GM23338 (cell line): ENCODE data around the gene FAM200C. TPM values are rescaled to one million over a fixed set of nuclear protein-coding genes. Genes with fewer than 3 reads are reported as not detected.

ENCODE experiments used
- ATAC-seq: fragments of 200-7000 bp; cut with Tn5 transposase; 3 replicates; pipeline ENCODE4 v1.9.1; 2020
- DNase-seq: peaks from one replicate; pipeline ENCODE4 v3.0.0-alpha.2; 2015; ENCODE audit warnings: low spot score
- H2AFZ ChIP-seq: fragments of 200-600 bp; sonication (generic); 2 replicates; pipeline ENCODE4 v1.8.0; 2016; ENCODE audit warnings: antibody characterized with exemption, mild to moderate bottlenecking, moderate library complexity
- H3F3A ChIP-seq: fragments of 200-600 bp; sonication (generic); replicated peaks from 2 replicates; pipeline ENCODE4 v1.8.0; 2017; ENCODE audit warnings: antibody characterized with exemption, mixed run types, low read depth
- H3K27ac ChIP-seq: fragments of 200-600 bp; sonication (generic); 2 replicates; pipeline ENCODE4 v1.6.1; 2016; ENCODE audit warnings: low read depth
- H3K27me3 ChIP-seq: fragments of 200-600 bp; sonication (generic); 2 replicates; pipeline ENCODE4 v1.8.0; 2016; ENCODE audit warnings: mild to moderate bottlenecking, mixed run types, moderate library complexity; ENCODE audit not compliant: insufficient read depth
- H3K36me3 ChIP-seq: fragments of 200-600 bp; sonication (generic); 2 replicates; pipeline ENCODE4 v1.8.0; 2016; ENCODE audit warnings: mild to moderate bottlenecking; ENCODE audit not compliant: insufficient read depth
- H3K4me1 ChIP-seq: fragments of 200-600 bp; sonication (generic); 2 replicates; pipeline ENCODE4 v1.8.0; 2016; ENCODE audit warnings: mild to moderate bottlenecking, moderate library complexity; ENCODE audit not compliant: insufficient read depth
- H3K4me2 ChIP-seq: fragments of 200-600 bp; sonication (generic); 2 replicates; pipeline ENCODE4 v1.7.1; 2017; ENCODE audit warnings: mixed run types
- H3K4me3 ChIP-seq: fragments of 200-600 bp; sonication (generic); 2 replicates; pipeline ENCODE4 v1.6.1; 2016; ENCODE audit warnings: mixed run types
- H3K79me2 ChIP-seq: fragments of 200-600 bp; sonication (generic); replicated peaks from 2 replicates; pipeline ENCODE4 v1.8.0; 2017; ENCODE audit warnings: mild to moderate bottlenecking; ENCODE audit not compliant: insufficient read depth
- H3K9me2 ChIP-seq: fragments of 200-600 bp; sonication (generic); 2 replicates; pipeline ENCODE4 v1.8.0; 2017; ENCODE audit not compliant: insufficient read depth
- H4K20me1 ChIP-seq: fragments of 200-600 bp; sonication (generic); replicated peaks from 2 replicates; pipeline ENCODE4 v1.8.0; 2017; ENCODE audit warnings: mild to moderate bottlenecking; ENCODE audit not compliant: insufficient read depth
- H3K27ac Mint-ChIP-seq: 2 replicates; pipeline ENCODE4 v1.8.0; 2020; ENCODE audit warnings: inconsistent platforms, mild to moderate bottlenecking, moderate library complexity, mixed read lengths
- H3K27me3 Mint-ChIP-seq: 3 replicates; pipeline ENCODE4 v1.8.0; 2022; ENCODE audit warnings: low read depth, mild to moderate bottlenecking, moderate library complexity, mixed read lengths, inconsistent platforms; ENCODE audit not compliant: insufficient read depth, poor library complexity
- H3K36me3 Mint-ChIP-seq: 3 replicates; pipeline ENCODE4 v1.8.0; 2021; ENCODE audit warnings: low read depth, mild to moderate bottlenecking, inconsistent platforms, moderate library complexity, mixed read lengths
- H3K4me1 Mint-ChIP-seq: 3 replicates; pipeline ENCODE4 v1.8.0; 2020; ENCODE audit warnings: mild to moderate bottlenecking, inconsistent platforms, mixed read lengths
- H3K4me3 Mint-ChIP-seq: 3 replicates; pipeline ENCODE4 v1.8.0; 2021; ENCODE audit warnings: moderate library complexity, mild to moderate bottlenecking, inconsistent platforms, mixed read lengths
- H3K9me3 Mint-ChIP-seq: 3 replicates; pipeline ENCODE4 v1.8.0; 2020; ENCODE audit warnings: moderate library complexity, mild to moderate bottlenecking, inconsistent platforms, mixed read lengths
- ETS1 ChIP-seq: IDR thresholded peaks from 2 replicates; pipeline ENCODE4 v1.6.1; 2016; ENCODE audit warnings: antibody characterized with exemption
- EZH2 ChIP-seq: fragments of 200-600 bp; sonication (generic); IDR thresholded peaks from one replicate; pipeline ENCODE4 v1.8.0; 2017; ENCODE audit warnings: antibody characterized with exemption, mild to moderate bottlenecking, low read depth; ENCODE audit not compliant: unreplicated experiment
- EZH2phosphoT487 ChIP-seq: fragments of 200-600 bp; sonication (generic); IDR thresholded peaks from one replicate; pipeline ENCODE4 v1.8.1; 2018; ENCODE audit warnings: antibody characterized with exemption; ENCODE audit not compliant: unreplicated experiment
- JUNB ChIP-seq: IDR thresholded peaks from one replicate; pipeline ENCODE4 v1.6.1; 2016; ENCODE audit warnings: antibody characterized with exemption; ENCODE audit not compliant: unreplicated experiment
- POLR2AphosphoS5 ChIP-seq: IDR thresholded peaks from 2 replicates; pipeline ENCODE4 v1.6.1; 2016; ENCODE audit warnings: antibody characterized with exemption, low read depth
- STAT1 ChIP-seq: IDR thresholded peaks from one replicate; pipeline ENCODE4 v1.6.1; 2016; ENCODE audit warnings: antibody characterized with exemption; ENCODE audit not compliant: unreplicated experiment
- ZNF114 ChIP-seq: fragments of 250-450 bp; sonication (Bioruptor Pico); IDR thresholded peaks from 2 replicates; pipeline ENCODE4 v1.5.0; 2020; ENCODE audit warnings: mild to moderate bottlenecking, moderate library complexity
- ZNF331 ChIP-seq: fragments of 250-450 bp; sonication (Bioruptor Pico); IDR thresholded peaks from 2 replicates; pipeline ENCODE4 v1.5.0; 2020; ENCODE audit warnings: low read depth, mild to moderate bottlenecking, moderate library complexity
- ZNF462 ChIP-seq: fragments of 250-450 bp; sonication (Bioruptor Pico); IDR thresholded peaks from 2 replicates; pipeline ENCODE4 v1.5.0; 2020; ENCODE audit warnings: mild to moderate bottlenecking, moderate library complexity
- polyA plus RNA-seq: library from polyadenylated mRNA; unstranded; fragments of >200 nt; fragmentation: Nextera tagmentation; extraction: Ambion mirVana; gene quantifications from 2 replicates; pipeline ENCODE4 v1.2.1, GENCODE V29; 2016
- total RNA-seq: library from RNA; depleted of rRNA; stranded (reverse); fragments of >200 nt; shearing (Covaris generic); gene quantifications from 2 replicates; pipeline ENCODE4 v1.2.3, GENCODE V29; 2014
- TF ChIP-seq, protein P1 (sequence below), 2 experiments: fragments of 200-600 bp in 1 of 2; sonication (generic) in 1 of 2; conservative IDR thresholded peaks; 2 replicates each; pipeline versions ENCODE4 v1.5.1 to v1.6.1; 2016 to 2017; ENCODE audit warnings: antibody characterized with exemption in 2 of 2, low read depth in 2 of 2, mild to moderate bottlenecking in 2 of 2, moderate library complexity in 1 of 2

FAM200C gene
- total and polyA plus RNA-seq, 2 experiments from 2014 or later = 4.6 to 6.9 TPM

GRCh38 chr5:160397492-160397891 is 2.4 kb downstream of the FAM200C start:
- no peak overlapping the region for H2AFZ ChIP-seq
- H3K9me3 Mint-ChIP-seq = no peaks in the 10 kb centered on the region
- H3K36me3 ChIP-seq = no peaks in the 10 kb centered on the region
- TF ChIP-seq EZH2phosphoT487 = no peak
- TF ChIP-seq STAT1 = no peak
- TF ChIP-seq ZNF114 = no peak
- TF ChIP-seq JUNB = no peak
- TF ChIP-seq ZNF331 (CRISPR knock-in tag) = no peak
- TF ChIP-seq EZH2 = no peak
- TF ChIP-seq ETS1 = no peak
- TF ChIP-seq, protein P1, sequence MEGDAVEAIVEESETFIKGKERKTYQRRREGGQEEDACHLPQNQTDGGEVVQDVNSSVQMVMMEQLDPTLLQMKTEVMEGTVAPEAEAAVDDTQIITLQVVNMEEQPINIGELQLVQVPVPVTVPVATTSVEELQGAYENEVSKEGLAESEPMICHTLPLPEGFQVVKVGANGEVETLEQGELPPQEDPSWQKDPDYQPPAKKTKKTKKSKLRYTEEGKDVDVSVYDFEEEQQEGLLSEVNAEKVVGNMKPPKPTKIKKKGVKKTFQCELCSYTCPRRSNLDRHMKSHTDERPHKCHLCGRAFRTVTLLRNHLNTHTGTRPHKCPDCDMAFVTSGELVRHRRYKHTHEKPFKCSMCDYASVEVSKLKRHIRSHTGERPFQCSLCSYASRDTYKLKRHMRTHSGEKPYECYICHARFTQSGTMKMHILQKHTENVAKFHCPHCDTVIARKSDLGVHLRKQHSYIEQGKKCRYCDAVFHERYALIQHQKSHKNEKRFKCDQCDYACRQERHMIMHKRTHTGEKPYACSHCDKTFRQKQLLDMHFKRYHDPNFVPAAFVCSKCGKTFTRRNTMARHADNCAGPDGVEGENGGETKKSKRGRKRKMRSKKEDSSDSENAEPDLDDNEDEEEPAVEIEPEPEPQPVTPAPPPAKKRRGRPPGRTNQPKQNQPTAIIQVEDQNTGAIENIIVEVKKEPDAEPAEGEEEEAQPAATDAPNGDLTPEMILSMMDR (conservative IDR thresholded peaks at IDR 0.05; ENCODE audit: low read depth in 2 of 2) = no peak
- TF ChIP-seq ZNF462 = no peak
- TF ChIP-seq POLR2AphosphoS5 = no peak
- no peaks in the 10 kb centered on the region for H4K20me1 ChIP-seq
- H3K79me2 ChIP-seq = peaks cover 18% of the 10 kb centered on the region
- H3K4me3 Mint-ChIP-seq = no peak overlapping the region
- peaks cover 3% of the 10 kb centered on the region; the same call in 1 of the 3 replicates for H3K36me3 Mint-ChIP-seq
- no peak for DNase-seq
- no peak overlapping the region for H3K27ac Mint-ChIP-seq
- no peak overlapping the region for H3K4me2 ChIP-seq
- no peaks in the 10 kb centered on the region for H3K9me2 ChIP-seq
- peaks cover 8% of the 10 kb centered on the region for H3K4me1 ChIP-seq
- no peak overlapping the region for H3K27ac ChIP-seq
- H3K4me3 ChIP-seq = no peak overlapping the region
- H3K27me3 Mint-ChIP-seq = no peaks in the 10 kb centered on the region
- no peaks in the 10 kb centered on the region for H3K27me3 ChIP-seq
- H3F3A ChIP-seq = no peaks in the 10 kb centered on the region
- peaks cover 11% of the 10 kb centered on the region; the same call in 2 of the 3 replicates for H3K4me1 Mint-ChIP-seq
- no peak for ATAC-seq
